ENCODE results near the gene HMCES.

DNA sequence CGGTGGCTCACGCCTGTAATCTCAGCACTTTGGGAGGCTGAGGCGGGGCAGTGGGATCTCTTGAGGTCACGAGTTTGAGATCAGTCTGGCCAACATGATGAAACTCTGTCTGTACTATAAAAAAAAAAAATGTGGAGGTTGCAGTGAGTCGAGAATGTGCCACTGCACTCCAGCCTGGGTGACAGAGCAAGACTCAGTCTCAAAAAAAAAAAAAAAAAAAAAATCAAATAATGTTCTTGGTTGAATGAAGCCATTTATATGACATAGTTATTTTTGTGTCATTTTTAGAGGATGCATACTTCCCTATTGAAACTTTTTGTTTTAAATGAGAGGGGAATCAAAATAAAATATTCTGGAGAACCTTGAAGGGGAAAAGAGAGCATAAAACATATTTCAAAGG lies 3.1 kb downstream of the HMCES start:
- TF ChIP-seq EZH2 (IDR thresholded peaks at IDR 0.05; ENCODE audit: borderline replicate concordance) (no peak), EZH2phosphoT487 (IDR thresholded peaks at IDR 0.05; ENCODE audit: low read depth, severe bottlenecking, unreplicated experiment) (no peak)
- TF ChIP-seq, protein P1, sequence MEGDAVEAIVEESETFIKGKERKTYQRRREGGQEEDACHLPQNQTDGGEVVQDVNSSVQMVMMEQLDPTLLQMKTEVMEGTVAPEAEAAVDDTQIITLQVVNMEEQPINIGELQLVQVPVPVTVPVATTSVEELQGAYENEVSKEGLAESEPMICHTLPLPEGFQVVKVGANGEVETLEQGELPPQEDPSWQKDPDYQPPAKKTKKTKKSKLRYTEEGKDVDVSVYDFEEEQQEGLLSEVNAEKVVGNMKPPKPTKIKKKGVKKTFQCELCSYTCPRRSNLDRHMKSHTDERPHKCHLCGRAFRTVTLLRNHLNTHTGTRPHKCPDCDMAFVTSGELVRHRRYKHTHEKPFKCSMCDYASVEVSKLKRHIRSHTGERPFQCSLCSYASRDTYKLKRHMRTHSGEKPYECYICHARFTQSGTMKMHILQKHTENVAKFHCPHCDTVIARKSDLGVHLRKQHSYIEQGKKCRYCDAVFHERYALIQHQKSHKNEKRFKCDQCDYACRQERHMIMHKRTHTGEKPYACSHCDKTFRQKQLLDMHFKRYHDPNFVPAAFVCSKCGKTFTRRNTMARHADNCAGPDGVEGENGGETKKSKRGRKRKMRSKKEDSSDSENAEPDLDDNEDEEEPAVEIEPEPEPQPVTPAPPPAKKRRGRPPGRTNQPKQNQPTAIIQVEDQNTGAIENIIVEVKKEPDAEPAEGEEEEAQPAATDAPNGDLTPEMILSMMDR (IDR thresholded peaks at IDR 0.05; ENCODE audit: poor library complexity), result no peak

Data from hepatocyte (in vitro differentiated cells).